NCI-H2081 treated with DMSO at 0.1 percent for 48 hours (cell line): ENCODE data around the gene MOK.
A peak's percentile ranks its signal among the peaks of the same experiment; 100 is the strongest.
"Not testable (repeated sequence)": the region's sequence is repeated elsewhere in the genome, so short reads cannot be mapped to it uniquely, and the experiment has no call there.

ENCODE experiments used
- DNase-seq: peaks from one replicate; lab custom pipeline; 2025; lab: John Stamatoyannopoulos, UW

Gene MOK

DNA sequence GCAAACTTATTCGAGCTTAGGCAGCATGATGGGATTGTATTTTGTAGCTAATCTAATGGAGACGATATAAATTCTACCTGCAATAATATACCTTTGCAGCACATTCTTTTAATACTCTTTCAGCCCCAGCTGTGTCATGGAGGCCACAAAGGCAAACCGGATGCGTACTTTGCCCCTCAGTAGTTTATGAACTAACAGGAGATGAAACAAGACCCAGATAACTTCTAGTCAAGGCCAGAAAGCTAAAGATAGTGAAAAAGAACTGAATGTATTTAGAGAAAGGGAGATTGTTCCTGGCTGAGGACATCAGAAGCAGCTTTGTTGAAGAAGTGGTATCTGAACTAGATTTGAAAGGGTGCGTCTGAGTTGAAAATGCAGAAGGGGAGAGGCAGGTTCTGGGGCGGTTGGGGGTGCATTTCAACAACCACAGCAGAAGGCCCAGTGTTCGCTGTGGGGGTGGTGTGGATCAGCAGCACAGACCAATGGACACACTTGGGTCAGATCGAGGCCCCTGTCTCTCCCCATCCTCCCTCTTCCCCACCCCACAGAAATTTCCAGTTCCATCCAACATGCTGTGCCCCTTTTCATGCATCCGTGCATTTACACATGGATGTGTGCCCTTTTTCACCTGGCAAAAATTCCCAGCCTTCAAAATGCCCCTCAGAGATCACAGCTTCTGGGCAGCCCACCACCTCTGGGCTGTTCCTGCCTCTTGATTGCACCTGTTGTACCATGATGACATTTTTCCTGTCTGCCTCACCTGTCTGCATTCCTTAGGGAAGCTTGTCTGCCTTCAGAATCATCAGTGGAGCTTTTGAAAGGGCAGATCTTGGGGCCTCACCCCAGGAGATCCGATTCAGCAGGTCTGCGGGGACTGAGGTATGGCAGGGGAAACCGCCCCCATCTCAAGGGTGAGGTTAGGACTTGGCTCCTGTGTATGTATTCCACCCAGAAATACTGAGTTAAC, 16.8 kb upstream of the MOK start:
- no peak for DNase-seq

DNA sequence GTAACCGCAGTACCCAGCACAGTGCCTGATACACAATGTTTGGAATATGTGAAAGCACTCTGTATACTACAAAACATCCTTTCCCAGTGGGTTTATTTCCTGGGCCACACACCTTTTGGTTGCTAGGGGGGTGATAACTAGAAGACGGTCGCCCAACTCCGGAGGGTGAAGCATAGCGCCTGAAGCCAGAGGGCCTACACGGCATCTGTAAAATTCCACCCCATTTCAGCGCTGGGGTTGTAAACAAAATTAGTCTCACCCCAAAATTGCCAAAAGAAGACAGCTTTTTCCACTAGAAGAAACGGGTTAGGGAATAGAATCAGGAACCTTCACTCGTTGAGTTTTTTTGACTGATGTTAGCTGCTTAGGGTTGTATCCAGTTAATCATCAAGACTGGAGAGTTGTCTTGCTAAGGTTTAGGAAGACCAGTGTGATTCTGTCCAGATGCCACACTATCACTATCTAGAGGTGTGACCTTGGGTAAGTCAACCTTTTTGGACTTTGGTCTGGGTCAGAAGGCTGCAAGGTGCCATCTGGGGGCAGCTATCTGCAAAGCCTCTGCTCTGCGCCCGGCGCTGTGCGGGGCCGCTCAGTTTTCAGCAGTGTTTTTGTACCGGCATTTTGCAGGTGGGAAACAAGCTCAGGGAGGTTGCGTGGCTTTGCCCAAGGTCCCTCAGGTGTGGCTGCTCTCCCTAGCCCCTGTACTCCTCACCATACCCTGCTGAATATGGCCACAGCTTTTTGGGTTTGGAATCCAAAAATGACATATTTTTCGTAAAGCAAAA, 15.9 kb upstream of the MOK start:
- no peak for DNase-seq

DNA sequence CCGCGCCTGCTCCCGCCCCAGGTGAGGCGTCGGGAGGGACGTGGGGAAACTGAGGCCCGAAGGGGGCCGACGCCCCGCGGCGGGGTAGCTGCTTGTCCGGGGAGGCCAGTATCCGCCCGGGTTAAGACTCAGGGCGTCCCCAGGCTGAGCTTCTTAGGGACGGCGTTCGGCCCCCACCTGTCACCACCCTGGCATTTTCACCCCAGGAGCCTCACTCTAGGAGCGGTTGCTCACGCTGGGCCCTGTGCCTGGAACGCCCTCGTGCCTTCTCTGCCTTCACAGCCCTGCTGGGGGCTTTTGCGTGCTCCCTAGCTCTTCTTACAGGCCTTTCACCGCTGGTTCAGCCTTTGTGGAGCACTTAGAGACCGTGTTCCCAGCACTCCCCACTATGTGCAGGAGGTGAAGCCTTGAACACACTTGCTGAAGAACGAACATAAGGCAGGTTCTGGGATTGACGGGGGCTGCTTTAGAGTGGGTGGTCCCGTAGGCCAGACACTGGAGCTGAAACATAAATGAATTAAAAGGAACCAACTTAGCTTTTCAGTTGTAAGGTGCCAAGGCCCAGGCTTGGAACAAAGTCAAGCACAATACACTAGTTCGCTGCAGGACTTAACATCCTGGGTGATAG, 15.2 kb upstream of the MOK start:
- DNase-seq, result no peak

DNA sequence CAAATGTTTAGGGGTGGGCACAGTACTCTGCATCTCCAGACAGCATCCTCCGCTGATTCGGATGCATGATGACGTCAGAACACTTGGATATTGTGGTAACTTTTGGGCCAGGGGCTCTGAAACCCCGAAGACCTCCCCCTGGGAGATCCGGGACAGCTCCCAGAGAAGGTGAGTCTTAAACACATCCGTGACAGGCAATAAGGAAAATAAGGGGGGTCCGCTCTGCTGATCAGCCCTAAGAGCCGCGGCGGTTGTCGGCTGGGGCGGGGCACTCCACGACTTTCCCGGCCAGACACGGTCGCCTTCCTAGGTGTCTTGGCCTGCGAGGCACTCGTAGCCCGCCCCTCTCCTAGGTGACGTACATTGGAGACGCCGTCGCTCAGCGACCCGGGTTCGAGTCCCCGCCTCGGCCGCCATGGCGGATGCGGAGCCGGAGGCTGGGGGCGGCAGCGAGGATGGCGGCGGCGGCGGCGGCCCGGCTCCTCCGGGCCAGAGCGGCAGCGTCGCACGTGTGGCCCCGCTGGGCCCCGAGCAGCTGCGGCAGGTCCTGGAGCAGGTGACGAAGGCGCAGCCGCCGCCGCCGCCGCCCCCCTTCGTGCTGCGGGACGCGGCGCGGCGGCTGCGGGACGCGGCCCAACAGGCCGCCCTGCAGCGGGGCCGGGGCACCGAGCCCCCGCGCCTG, 14.5 kb upstream of the MOK start, which contains the start of gene ZNF839:
TSS of gene ZNF839 (plus strand) at position 396 of the 682 bp plus-strand sequence. CDS start at position 416, 20 bp downstream.
- peak; percentile 50 for DNase-seq

DNA sequence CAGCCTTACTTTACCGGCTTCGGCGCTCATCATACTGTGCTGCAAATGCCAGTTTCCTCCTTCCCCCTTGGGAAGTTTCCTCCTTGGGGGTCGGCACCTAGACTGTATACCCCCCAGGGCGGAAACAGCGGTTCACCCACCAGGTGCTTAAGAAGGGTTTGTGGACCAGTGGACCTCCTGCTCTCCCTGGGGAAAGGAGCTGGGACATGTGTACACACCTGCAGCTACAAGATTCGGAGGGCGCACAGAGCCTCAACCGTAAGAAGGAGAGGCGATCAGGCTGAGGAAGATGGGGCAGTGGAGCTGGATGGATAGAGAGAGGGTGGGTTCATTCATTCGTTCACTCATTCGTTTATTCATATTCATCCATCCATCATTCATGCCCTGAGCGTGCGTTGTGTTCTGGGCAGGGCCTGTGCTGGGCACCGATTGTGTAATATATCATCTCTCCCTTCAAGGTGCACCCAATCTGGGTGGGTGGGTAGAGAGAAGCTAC, 13.9 kb upstream of the MOK start:
- DNase-seq, result no peak

DNA sequence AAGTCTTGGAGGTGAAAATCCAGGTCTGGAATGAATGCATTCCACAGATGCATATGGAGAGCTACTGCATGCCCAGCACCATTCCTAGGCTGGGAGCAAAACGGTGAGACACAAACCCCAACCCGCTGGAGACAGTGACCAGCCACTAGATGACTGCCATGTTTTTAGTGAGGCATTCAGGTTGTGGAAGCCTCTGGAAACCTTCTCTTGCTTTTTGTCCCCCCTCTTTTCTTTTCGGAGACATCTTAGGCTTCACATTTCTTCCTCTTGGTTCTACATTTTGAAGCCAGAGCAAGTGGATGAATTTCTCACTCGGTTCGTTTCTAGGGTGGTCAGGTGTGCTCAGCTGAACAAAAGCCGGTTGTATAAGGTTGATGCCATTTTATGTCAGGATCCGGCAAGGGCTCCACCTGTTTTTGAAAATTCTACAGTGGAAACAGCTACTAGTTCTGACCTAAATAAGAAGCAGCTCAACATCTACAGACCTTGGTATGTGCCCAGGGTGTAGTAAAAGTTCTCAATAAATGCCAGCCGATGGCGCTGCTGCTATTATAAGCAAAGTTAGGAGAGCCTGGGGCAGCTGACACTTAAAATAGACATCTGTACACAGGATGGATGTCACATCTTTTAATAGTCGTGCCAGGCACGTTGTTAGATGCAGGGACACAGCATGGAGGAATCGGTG, 12.7 kb upstream of the MOK start:
- DNase-seq, result peak; percentile 55

DNA sequence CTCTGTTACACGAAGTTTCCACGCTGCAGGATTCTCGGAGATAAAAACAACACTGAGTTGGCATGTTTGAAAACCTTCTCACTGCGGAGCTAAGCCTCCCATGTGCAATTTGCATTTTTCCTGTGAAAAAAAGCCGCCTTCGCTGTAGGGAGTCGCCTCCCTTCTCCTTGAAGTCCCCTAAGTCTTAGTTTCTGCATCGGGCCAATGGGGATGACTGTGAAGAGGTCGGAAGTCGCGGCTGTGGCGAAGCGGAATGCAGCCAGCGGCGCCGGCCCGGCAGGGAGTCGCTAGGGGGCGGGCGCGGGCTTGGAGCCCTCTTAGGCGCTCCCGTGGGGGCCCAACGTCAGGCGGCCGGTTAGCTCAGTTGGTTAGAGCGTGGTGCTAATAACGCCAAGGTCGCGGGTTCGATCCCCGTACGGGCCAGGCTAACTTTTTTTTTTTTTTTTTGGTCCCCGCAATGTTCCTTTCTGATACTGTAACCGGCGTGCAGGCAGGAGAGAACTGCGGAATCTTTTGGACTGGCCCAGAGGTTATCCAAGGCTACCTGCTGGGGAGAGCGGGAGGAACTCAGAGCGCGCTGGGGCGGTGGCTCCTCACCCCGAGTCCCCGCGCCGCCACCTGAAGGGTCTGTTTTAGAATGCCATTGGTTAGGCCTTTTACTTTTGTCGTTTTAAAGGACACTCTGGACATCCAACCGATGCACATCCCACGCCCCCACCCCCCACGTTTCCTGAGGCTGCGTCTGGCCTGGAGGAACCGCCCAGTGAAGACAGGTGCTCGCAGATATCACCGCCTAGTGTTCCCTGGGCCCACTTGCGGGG, 12.0 kb upstream of the MOK start:
- DNase-seq, result peak; percentile 41

DNA sequence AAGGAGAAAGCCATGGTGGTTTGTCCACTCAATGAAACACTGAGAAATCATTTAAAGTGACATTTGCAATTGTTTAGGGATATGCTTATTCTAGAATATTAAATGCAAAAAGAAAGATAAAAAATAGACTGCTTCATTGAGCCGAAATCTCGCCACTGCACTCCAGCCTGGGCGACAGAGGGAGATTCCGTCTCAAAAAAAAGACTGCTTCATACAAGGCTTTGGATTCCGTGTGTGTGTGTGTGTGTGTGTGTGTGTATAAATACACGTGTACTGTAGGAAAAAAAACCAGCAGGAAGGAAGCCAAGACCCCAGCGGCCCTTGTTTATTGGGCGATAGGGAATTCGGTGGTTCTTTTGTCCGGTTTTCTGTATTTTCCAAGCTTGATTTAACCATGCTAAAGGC, 11.4 kb upstream of the MOK start:
- DNase-seq, result no peak

- no peak for DNase-seq
These were observed 10.2 kb upstream of the MOK start for GRCh38 chr14:102315121-102315520.

- no peak for DNase-seq
These were observed 9.5 kb upstream of the MOK start for GRCh38 chr14:102314242-102315011.

GRCh38 chr14:102303664-102304063, 1.3 kb downstream of the MOK start:
- no peak for DNase-seq

GRCh38 chr14:102298303-102299070, 6.5 kb downstream of the MOK start:
- not testable (repeated sequence) for DNase-seq

DNA sequence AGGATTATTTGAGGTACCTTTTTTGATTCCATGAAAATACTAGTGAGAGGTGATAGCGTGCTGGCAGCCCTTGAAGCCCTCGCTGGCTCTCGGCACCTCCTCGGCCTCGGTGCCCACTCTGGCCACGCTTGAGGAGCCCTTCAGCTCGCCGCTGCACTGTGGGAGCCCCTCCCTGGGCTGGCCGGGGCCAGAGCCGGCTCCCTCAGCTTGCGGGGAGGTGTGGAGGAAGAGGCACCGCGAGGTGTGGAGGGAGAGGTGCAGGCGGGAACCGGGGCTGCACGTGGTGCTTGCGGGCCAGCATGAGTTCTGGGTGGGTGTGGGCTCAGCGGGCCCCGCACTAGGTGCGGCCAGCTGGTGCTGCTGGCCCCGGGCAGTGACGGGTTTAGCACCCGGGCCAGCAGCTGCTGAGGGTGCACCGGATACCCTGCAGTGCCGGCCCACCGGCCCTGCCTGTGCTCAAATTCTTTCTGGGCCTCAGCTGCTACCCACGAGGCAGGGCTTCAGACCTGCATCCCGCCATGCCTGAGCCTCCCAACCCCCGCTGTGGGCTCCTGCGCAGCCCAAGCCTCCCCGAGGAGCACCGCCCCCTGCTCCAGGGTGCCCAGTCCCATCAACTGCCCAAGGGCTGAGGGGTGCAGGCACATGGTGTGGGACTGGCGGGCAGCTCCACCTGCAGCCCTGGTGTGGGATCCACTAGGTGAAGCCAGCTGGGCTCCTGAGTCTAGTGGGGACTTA, 7.4 kb downstream of the MOK start:
- no peak for DNase-seq

DNA sequence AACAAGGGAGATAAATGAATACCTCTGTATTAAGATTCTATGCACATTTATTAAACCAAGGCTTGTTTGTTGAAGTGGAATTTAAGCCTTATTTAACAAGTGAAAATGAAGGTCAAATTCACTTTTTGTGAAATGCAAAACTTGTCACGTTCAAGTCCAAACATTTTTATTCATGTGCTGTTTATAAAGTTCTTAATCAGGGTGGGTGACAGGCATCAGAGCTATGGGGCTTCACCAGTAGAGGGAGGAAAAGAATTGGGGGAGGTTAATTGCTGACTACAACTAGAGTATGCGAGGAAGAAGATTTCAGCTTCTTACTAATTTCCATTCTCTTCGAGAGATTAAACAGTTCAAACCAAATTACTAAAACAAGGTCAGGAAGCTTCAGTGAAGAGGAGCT, 9.7 kb downstream of the MOK start:
- DNase-seq, result no peak

DNA sequence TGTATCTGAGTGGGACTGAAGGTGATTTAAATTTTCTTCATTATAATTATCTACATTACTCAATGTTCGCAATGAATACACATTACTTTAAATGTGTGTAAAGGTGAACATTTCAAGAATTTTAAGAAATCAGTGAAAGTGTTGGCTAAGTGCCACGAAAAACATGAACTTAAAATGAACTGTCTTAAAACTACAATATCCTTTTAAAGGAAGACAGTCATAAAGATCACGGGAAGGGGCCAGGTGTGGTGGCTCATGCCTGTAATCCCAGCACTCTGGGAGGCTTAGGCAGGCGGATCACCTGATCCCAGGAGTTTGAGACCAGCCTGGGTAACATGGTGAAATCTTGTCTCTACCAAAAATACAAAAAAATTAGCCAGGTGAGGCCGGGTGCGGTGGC, 11.2 kb downstream of the MOK start:
- DNase-seq, result no peak

- no peak for DNase-seq
These were observed 12.5 kb downstream of the MOK start for GRCh38 chr14:102292441-102292840.

DNA sequence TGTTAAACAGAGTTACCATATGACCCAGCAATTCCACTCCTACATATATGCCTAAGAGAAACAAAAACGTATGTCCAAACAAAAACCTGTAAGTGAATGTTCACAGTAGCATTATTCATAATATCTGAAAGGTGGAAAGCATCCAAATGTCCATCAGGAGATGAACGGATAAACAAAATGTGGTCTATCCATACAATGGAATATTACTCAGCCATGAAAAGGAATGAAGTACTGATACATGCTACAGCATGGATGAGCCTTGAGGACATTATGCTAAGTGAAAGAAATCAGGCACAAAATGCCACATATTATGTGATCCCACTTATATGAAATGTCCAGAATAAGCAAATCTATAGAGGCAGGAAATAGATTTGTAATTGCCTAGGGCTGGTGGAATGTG, 16.8 kb downstream of the MOK start:
- DNase-seq, result no peak

- DNase-seq, result no peak
These were observed 19.9 kb downstream of the MOK start for GRCh38 chr14:102285106-102285505.
